Heart left ventricle (tissue), 13 donors: ENCODE measurements around the gene CENPV.

Source experiments
- POLR2A ChIP-seq, 2 donors: fragments of 450-650 bp; IDR thresholded peaks; one replicate each; pipeline ENCODE4 v1.6.1; 2017; ENCODE audit warnings: antibody characterized with exemption in 2 of 2, mild to moderate bottlenecking in 2 of 2, moderate library complexity in 2 of 2
- TF ChIP-seq, protein P1 (sequence below), 12 donors: fragments of 200-600 bp; sonication (generic) in 4 of 12; IDR thresholded peaks; one replicate each; pipeline versions ENCODE4 v1.5.0 to v1.8.0; 2018 to 2022; ENCODE audit warnings: antibody characterized with exemption in 12 of 12, mild to moderate bottlenecking in 5 of 12
- donor health status: ischemic (EF 13 %, LVEDD 7.1; RV severe dilation, severe dysfunction).
- donor health status: DM: no; HTN: yes; CAD: no.
- donor health status: DM: no; HTN: no; CAD: no.
- donor health status: ischemic (EF 25% LVEDD 6.9; RV normal size, moderate dysfunction).
- donor health status: ischemic (EF 25% LVEDD 5.7; RV mildly dilated, moderate dysfunction).
- donor health status: ischemic (EF 35%, LVEDD 5.7; RV mildly dilated, moderate dysfunction).
- donor health status: nonischemic (EF 11% LVEDD 7.7; RV severe dilation, severe dysfunction).
- donor health status: DM: yes; HTN: yes; CAD: no.
- donor health status: PGD.
- donor health status: ischemic (EF 29% LVEDD 5.4; RV normal size, mild dysfunction).
- donor health status: nonischemic (EF 23%, LVEDD 6.1; RV moderate dilation, normal function).

DNA sequence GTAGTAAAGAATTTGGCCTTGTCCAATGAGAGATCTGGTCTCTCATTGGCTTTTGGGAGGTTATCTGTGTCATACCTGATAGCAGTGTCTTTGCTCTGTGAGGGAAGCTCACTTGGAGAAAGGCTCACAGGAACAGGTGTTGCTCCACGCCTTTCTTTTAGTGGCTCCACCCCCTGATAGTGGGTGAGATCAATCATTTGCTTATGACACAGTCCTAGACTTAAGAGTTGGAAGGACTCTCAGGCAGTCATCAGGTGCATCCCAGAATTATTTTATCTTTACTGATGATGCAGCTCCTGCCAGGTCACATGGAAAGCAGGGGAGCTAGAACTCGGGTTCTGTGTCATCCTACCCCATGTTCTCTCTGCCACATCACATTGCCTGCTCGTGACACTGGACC, 59.3 kb downstream of the CENPV start:
- TF ChIP-seq, protein P1, sequence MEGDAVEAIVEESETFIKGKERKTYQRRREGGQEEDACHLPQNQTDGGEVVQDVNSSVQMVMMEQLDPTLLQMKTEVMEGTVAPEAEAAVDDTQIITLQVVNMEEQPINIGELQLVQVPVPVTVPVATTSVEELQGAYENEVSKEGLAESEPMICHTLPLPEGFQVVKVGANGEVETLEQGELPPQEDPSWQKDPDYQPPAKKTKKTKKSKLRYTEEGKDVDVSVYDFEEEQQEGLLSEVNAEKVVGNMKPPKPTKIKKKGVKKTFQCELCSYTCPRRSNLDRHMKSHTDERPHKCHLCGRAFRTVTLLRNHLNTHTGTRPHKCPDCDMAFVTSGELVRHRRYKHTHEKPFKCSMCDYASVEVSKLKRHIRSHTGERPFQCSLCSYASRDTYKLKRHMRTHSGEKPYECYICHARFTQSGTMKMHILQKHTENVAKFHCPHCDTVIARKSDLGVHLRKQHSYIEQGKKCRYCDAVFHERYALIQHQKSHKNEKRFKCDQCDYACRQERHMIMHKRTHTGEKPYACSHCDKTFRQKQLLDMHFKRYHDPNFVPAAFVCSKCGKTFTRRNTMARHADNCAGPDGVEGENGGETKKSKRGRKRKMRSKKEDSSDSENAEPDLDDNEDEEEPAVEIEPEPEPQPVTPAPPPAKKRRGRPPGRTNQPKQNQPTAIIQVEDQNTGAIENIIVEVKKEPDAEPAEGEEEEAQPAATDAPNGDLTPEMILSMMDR (IDR thresholded peaks at IDR 0.05): no peak
- TF ChIP-seq POLR2A (IDR thresholded peaks at IDR 0.05): no peak
